Liver (tissue), 9 donors: Measurements from ENCODE around the gene DPAGT1. TPM values are rescaled to one million over a fixed set of nuclear protein-coding genes. Genes with fewer than 3 reads are reported as not detected.

ENCODE experiments used
- DNase-seq: peaks from one replicate; pipeline ENCODE4 v3.0.0-alpha.2; 2017; ENCODE audit warnings: low spot score
- H3K27ac ChIP-seq, 2 donors: one replicate each; pipeline ENCODE4 v1.7.0; 2013; ENCODE audit warnings: inconsistent platforms in 2 of 2, low read length in 2 of 2, control low read depth in 1 of 2, low read depth in 1 of 2, mild to moderate bottlenecking in 1 of 2
- H3K27me3 ChIP-seq, 4 donors: one replicate each; pipeline versions ENCODE4 v1.6.1 to v1.7.0; 2013; ENCODE audit warnings: low read length in 3 of 4, inconsistent platforms in 1 of 4, mild to moderate bottlenecking in 1 of 4, moderate library complexity in 1 of 4; ENCODE audit not compliant: control insufficient read depth in 4 of 4, insufficient read depth in 4 of 4
- H3K36me3 ChIP-seq, 4 donors: one replicate each; pipeline versions ENCODE4 v1.6.1 to v1.7.0; 2013; ENCODE audit warnings: low read length in 3 of 4, mild to moderate bottlenecking in 3 of 4, low read depth in 1 of 4, moderate library complexity in 1 of 4; ENCODE audit not compliant: control insufficient read depth in 4 of 4, insufficient read depth in 3 of 4
- H3K4me1 ChIP-seq, 4 donors: one replicate each; pipeline versions ENCODE4 v1.6.1 to v1.7.0; 2013; ENCODE audit warnings: low read length in 3 of 4, mild to moderate bottlenecking in 3 of 4, moderate library complexity in 1 of 4; ENCODE audit not compliant: control insufficient read depth in 4 of 4, insufficient read depth in 4 of 4
- H3K4me3 ChIP-seq, 3 donors: one replicate each; pipeline versions ENCODE4 v1.6.1 to v1.7.0; 2013; ENCODE audit warnings: low read length in 3 of 3, control low read depth in 1 of 3, low read depth in 1 of 3, mild to moderate bottlenecking in 1 of 3
- H3K9ac ChIP-seq, 2 donors: one replicate each; pipeline ENCODE4 v1.7.0; 2013; ENCODE audit warnings: low read length in 2 of 2, mild to moderate bottlenecking in 2 of 2, moderate library complexity in 2 of 2, control low read depth in 1 of 2, low read depth in 1 of 2
- H3K9me3 ChIP-seq, 4 donors: one replicate each; pipeline versions ENCODE4 v1.6.1 to v1.7.0; 2013; ENCODE audit warnings: low read length in 3 of 4; ENCODE audit not compliant: control insufficient read depth in 4 of 4
- ATF3 ChIP-seq: IDR thresholded peaks from 2 replicates; pipeline ENCODE4 v1.6.1; 2016; ENCODE audit warnings: antibody characterized with exemption
- CTCF ChIP-seq: fragments of 150-350 bp; IDR thresholded peaks from 2 replicates; pipeline ENCODE4 v1.5.1; 2017; ENCODE audit warnings: improper control_type of control experiment, low read depth, low read length; ENCODE audit not compliant: missing input control
- EGR1 ChIP-seq, 2 donors: IDR thresholded peaks; 2 replicates each; pipeline ENCODE4 v1.6.1; 2016 to 2018; ENCODE audit warnings: antibody characterized with exemption in 2 of 2, low read depth in 2 of 2
- FOXA2 ChIP-seq: IDR thresholded peaks from 2 replicates; pipeline ENCODE4 v1.6.1; 2016; ENCODE audit warnings: antibody characterized with exemption
- GABPA ChIP-seq, 2 donors: IDR thresholded peaks in 1 of 2; conservative IDR thresholded peaks in 1 of 2; 2 replicates each; pipeline ENCODE4 v1.6.1; 2016; ENCODE audit warnings: antibody characterized with exemption in 2 of 2, mild to moderate bottlenecking in 1 of 2, moderate library complexity in 1 of 2
- HNF4A ChIP-seq, 2 donors: conservative IDR thresholded peaks; 2 replicates each; pipeline ENCODE4 v1.6.1; 2016; ENCODE audit warnings: antibody characterized with exemption in 2 of 2, mild to moderate bottlenecking in 2 of 2
- HNF4G ChIP-seq: IDR thresholded peaks from 2 replicates; pipeline ENCODE4 v1.6.1; 2016; ENCODE audit warnings: antibody characterized with exemption
- JUND ChIP-seq, 2 donors: IDR thresholded peaks; 2 replicates each; pipeline ENCODE4 v1.6.1; 2016; ENCODE audit warnings: antibody characterized with exemption in 2 of 2
- RAD21 ChIP-seq, 2 donors: IDR thresholded peaks; 2 replicates each; pipeline ENCODE4 v1.6.1; 2016; ENCODE audit warnings: antibody characterized with exemption in 2 of 2, mild to moderate bottlenecking in 2 of 2
- REST ChIP-seq: IDR thresholded peaks from 2 replicates; pipeline ENCODE4 v1.6.1; 2016; ENCODE audit warnings: antibody characterized with exemption, mild to moderate bottlenecking
- TAF1 ChIP-seq: conservative IDR thresholded peaks from 2 replicates; pipeline ENCODE4 v1.6.1; 2016; ENCODE audit warnings: antibody characterized with exemption, mild to moderate bottlenecking
- YY1 ChIP-seq: IDR thresholded peaks from 2 replicates; pipeline ENCODE4 v1.6.1; 2016; ENCODE audit warnings: antibody characterized with exemption, mild to moderate bottlenecking
- ZBTB33 ChIP-seq: IDR thresholded peaks from 2 replicates; pipeline ENCODE4 v1.6.1; 2016; ENCODE audit warnings: antibody characterized with exemption
- WGBS: extraction: QIAGEN DNeasy Blood & Tissue Kit; methylation state at CpG from one replicate; pipeline ENCODE4 v1.1.7; 2013; 5-methylcytosine and 5-hydroxymethylcytosine counted together
- polyA plus RNA-seq, 2 donors: library from polyadenylated mRNA; stranded (reverse) in 1 of 2; unstranded in 1 of 2; fragments of 200-250 nt in 1 of 2; fragments of >200 nt in 1 of 2; fragmentation: Nextera tagmentation in 1 of 2; extraction: Ambion mirVana in 1 of 2; gene quantifications; one replicate each; pipeline versions ENCODE4 v1.2.1 to v1.2.3, GENCODE V29; 2013 to 2015
- total RNA-seq, 2 donors: library from RNA; depleted of rRNA; stranded (reverse); fragments of >200 nt; gene quantifications; one replicate each; pipeline ENCODE4 v1.2.3, GENCODE V29; 2014
- donor health status: healthy.
- donor health status: healthy.
- donor health status: healthy.
- donor health status: healthy.
- donor health status: healthy.

The DPAGT1 gene
- total and polyA plus RNA-seq, 4 donors: 12.8 to 48.0 (median 37.4) TPM

GRCh38 chr11:119118946-119119345 lies 17.3 kb upstream of the DPAGT1 start:
- 97% methylated on average over 1 of the region's 1 CpG for whole genome bisulfite sequencing
- DNase-seq: no peak
- H3K27me3 ChIP-seq: no peaks in the 10 kb centered on the region

More at GRCh38 chr11:119118946-119119345, 17.3 kb upstream of the DPAGT1 start:
- Histone ChIP-seq H3K4me1 (peaks cover 6 to 21% (median 17%) of the 10 kb centered on the region in 4 donors), H3K4me3 (no peak overlapping the region), H3K36me3 (peaks cover 0 to 16% (median 10%) of the 10 kb centered on the region in 4 donors), H3K9ac (no peak overlapping the region), H3K27ac (no peak overlapping the region), H3K9me3 (no peaks in the 10 kb centered on the region)
- TF ChIP-seq TAF1 (no peak), EGR1 (IDR thresholded peaks at IDR 0.05; ENCODE audit: low read depth in 2 of 2) (no peak), RAD21 (IDR thresholded peaks at IDR 0.05) (no peak), REST (no peak), GABPA (IDR thresholded peaks at IDR 0.05 in 1 of 2, conservative IDR thresholded peaks at IDR 0.05 in 1 of 2) (no peak), ZBTB33 (no peak), HNF4A (conservative IDR thresholded peaks at IDR 0.05) (no peak), JUND (IDR thresholded peaks at IDR 0.05) (no peak), ATF3 (no peak), HNF4G (no peak), FOXA2 (no peak), YY1 (no peak), CTCF (no peak)
